HepG2 (cell line): ENCODE measurements around the gene SNAPC3. TPM values are rescaled to one million over a fixed set of nuclear protein-coding genes. Genes with fewer than 3 reads are reported as not detected.

Experiments
- HMG20A ChIP-seq: IDR thresholded peaks from 2 replicates; pipeline ENCODE4 v1.6.1; 2016; ENCODE audit warnings: borderline replicate concordance
- MED8 ChIP-seq: sonication (generic); formaldehyde crosslinking; IDR thresholded peaks from 2 replicates; pipeline ENCODE4 v1.8.1; 2023; ENCODE audit warnings: mild to moderate bottlenecking, missing genetic modification reagents; ENCODE audit not compliant: insufficient replicate concordance
- MTA1 ChIP-seq: sonication (generic); formaldehyde crosslinking; IDR thresholded peaks from 2 replicates; pipeline ENCODE4 v1.4.0; 2020; ENCODE audit warnings: missing genetic modification reagents, mild to moderate bottlenecking, borderline replicate concordance
- SMAD3 ChIP-seq: sonication (generic); formaldehyde crosslinking; IDR thresholded peaks from 2 replicates; pipeline ENCODE4 v1.4.0; 2020; ENCODE audit warnings: missing genetic modification reagents
- XBP1 ChIP-seq: sonication (generic); formaldehyde crosslinking; IDR thresholded peaks from 2 replicates; pipeline ENCODE4 v1.5.0; 2020; ENCODE audit warnings: missing genetic modification reagents
- ZNF441 ChIP-seq: sonication (generic); formaldehyde crosslinking; IDR thresholded peaks from 2 replicates; pipeline ENCODE4 v1.7.0; 2021; ENCODE audit warnings: missing genetic modification reagents, borderline replicate concordance
- polyA plus RNA-seq, 8 experiments: library from polyadenylated mRNA; depleted of rRNA in 3 of 8; stranded (reverse) in 7 of 8; unstranded in 1 of 8; fragments of >200 nt; fragmentation: Illumina TruSeq in 4 of 8; extraction: Trizol in 4 of 8; gene quantifications; 2 replicates each; pipeline versions ENCODE4 v1.2.1 to v1.2.3, GENCODE V29; 2011 to 2016; ENCODE audit warnings: low read depth in 4 of 8, missing spikeins in 1 of 8, mixed read lengths in 1 of 8; ENCODE audit not compliant: insufficient read depth in 1 of 8
- total RNA-seq, 5 experiments: library from RNA; depleted of rRNA; stranded (reverse); fragments of >200 nt; fragmentation: Illumina TruSeq; extraction: Trizol; gene quantifications; 2 replicates each; pipeline ENCODE4 v1.2.3, GENCODE V29; 2016; ENCODE audit warnings: low read depth in 1 of 5
- TF ChIP-seq, protein P1 (sequence below): sonication (generic); formaldehyde crosslinking; IDR thresholded peaks from 2 replicates; pipeline ENCODE4 v1.4.0; 2020; ENCODE audit warnings: missing genetic modification reagents
- TF ChIP-seq, protein P2 (sequence below), 2 experiments: IDR thresholded peaks; 2 replicates each; pipeline ENCODE4 v1.6.1; 2011 to 2012; ENCODE audit warnings: low read length in 2 of 2, borderline replicate concordance in 1 of 2, low read depth in 1 of 2, mild to moderate bottlenecking in 1 of 2, moderate library complexity in 1 of 2

Gene SNAPC3
- total and polyA plus RNA-seq, 2 of the 13 experiments (the other 11 are each of a cell fraction or from before 2014, with no cell fraction given) = 25.6 to 26.0 TPM

GRCh38 chr9:15373881-15374280, 48.8 kb upstream of the SNAPC3 start (continued):
- TF ChIP-seq, protein P1, sequence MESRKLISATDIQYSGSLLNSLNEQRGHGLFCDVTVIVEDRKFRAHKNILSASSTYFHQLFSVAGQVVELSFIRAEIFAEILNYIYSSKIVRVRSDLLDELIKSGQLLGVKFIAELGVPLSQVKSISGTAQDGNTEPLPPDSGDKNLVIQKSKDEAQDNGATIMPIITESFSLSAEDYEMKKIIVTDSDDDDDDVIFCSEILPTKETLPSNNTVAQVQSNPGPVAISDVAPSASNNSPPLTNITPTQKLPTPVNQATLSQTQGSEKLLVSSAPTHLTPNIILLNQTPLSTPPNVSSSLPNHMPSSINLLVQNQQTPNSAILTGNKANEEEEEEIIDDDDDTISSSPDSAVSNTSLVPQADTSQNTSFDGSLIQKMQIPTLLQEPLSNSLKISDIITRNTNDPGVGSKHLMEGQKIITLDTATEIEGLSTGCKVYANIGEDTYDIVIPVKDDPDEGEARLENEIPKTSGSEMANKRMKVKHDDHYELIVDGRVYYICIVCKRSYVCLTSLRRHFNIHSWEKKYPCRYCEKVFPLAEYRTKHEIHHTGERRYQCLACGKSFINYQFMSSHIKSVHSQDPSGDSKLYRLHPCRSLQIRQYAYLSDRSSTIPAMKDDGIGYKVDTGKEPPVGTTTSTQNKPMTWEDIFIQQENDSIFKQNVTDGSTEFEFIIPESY (CRISPR knock-in tag) = no peak
- TF ChIP-seq MTA1 (CRISPR knock-in tag) = no peak
- no peak for TF ChIP-seq SMAD3 (CRISPR knock-in tag)
- TF ChIP-seq, protein P2, sequence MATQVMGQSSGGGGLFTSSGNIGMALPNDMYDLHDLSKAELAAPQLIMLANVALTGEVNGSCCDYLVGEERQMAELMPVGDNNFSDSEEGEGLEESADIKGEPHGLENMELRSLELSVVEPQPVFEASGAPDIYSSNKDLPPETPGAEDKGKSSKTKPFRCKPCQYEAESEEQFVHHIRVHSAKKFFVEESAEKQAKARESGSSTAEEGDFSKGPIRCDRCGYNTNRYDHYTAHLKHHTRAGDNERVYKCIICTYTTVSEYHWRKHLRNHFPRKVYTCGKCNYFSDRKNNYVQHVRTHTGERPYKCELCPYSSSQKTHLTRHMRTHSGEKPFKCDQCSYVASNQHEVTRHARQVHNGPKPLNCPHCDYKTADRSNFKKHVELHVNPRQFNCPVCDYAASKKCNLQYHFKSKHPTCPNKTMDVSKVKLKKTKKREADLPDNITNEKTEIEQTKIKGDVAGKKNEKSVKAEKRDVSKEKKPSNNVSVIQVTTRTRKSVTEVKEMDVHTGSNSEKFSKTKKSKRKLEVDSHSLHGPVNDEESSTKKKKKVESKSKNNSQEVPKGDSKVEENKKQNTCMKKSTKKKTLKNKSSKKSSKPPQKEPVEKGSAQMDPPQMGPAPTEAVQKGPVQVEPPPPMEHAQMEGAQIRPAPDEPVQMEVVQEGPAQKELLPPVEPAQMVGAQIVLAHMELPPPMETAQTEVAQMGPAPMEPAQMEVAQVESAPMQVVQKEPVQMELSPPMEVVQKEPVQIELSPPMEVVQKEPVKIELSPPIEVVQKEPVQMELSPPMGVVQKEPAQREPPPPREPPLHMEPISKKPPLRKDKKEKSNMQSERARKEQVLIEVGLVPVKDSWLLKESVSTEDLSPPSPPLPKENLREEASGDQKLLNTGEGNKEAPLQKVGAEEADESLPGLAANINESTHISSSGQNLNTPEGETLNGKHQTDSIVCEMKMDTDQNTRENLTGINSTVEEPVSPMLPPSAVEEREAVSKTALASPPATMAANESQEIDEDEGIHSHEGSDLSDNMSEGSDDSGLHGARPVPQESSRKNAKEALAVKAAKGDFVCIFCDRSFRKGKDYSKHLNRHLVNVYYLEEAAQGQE (IDR thresholded peaks at IDR 0.05; ENCODE audit: borderline replicate concordance in 1 of 2, low read depth in 1 of 2, low read length in 2 of 2) = no peak
- TF ChIP-seq MED8 = no peak
- no peak for TF ChIP-seq ZNF441 (CRISPR knock-in tag)
- TF ChIP-seq XBP1 (CRISPR knock-in tag) = no peak
- no peak for TF ChIP-seq HMG20A (CRISPR knock-in tag)
